ENCODE results near the gene SSR1.

GRCh38 chr6:7249391-7249790, 63.6 kb downstream of the SSR1 start:
- TF ChIP-seq CTCF (IDR thresholded peaks at IDR 0.05; ENCODE audit: low read depth, low read length, poor library complexity, severe bottlenecking): no peak
- no peak for TF ChIP-seq EZH2phosphoT487 (IDR thresholded peaks at IDR 0.05; ENCODE audit: borderline replicate concordance, low read length)

All from DOHH2 (cell line).